Measurements from ENCODE around the gene NUDT3.
"Not testable (repeated sequence)": the region's sequence is repeated elsewhere in the genome, so short reads cannot be mapped to it uniquely, and the experiment has no call there.

Gene NUDT3

DNA sequence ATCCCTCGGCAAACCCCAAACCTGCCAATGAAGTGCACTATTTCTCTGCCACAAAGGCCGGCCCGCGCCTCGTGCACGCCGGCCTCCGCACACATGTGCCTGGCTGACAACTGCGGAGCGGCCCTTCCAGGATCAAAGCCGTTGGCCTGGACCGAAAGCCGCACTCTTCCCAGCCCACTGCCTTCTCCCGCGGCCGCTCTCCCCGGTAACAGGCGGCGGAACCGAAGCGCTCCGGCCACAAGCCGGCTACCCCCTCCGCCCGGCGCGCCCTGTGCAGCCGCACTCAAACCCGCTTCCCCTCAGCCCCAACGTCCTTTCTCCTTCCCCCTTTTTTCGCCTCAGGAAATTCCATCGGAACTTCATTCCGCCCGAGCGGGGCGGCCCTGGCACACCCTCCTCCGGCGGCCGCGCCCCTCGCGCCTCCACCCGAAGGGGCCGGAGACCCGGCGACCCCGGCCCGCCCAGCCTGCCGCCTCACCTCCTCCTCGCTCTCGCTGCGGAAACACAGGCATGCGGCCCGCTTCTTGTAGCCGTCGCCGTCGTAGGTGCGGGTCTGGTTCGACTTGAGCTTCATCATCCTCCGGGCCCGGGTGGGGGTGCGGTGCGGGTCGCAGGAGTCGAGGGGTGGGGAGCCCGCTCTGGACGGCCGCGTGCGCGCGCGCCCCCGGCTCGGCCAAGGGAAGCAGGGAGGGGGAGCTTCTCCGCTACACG, 528 bp downstream of the NUDT3 start:
- peak; percentile 35 for DNase-seq

DNA sequence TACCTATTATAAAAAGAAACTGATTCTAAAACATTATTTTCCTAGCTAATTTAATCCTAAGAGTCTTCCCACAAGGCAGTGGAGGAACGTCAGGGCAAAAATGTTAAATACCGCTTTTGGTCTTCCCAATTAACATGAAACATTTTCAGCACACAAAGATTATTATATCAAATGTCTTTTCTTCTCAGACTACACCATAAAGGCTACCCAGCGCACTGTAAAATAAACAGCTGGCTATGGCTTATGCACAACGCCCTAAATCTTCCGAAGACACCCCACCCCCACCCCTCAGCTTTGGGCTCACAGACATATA, 1.0 kb downstream of the NUDT3 start:
- no peak for DNase-seq

DNA sequence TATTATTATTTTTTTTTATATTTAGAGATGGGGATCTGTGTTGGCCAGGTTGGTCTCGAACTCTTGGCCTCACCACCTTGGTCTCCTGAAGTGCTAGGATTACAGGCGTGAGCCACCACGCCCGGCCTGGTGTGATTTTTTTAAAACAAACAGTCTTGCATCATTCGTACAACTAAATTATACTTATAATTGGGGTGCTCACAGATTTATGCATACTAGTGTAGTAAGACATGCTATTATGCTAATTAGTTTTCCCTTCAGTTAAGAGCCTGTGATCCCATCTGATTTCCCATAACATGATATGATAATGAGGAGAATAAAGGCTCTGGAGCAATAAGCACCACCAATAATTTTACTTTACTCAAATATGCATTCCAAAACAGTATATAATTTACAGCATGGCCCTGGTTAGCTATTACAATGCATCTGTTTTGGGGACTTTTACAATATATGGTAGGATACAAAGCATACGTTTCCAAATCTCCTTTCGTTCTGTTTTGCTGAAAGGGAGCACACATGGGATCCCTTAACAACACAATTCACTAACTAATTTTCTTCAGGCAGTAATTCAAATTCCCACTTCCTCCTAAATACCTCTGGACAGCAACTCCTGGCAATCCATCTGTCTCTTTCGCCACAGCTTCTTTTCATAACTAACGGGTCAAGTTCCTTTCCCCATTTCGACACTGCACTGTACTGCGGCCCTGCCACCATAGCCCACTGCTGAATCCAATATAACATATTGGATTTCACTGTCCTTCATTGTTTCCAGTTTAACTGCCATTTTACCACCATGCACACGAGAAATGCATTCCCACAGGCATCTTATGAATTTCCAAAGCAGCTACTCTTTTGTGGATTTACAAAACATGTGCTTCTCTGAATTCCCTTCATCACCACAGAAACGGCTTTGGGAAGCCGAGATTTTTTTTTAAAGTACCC, 1.7 kb downstream of the NUDT3 start:
- DNase-seq = peak; percentile 45

DNA sequence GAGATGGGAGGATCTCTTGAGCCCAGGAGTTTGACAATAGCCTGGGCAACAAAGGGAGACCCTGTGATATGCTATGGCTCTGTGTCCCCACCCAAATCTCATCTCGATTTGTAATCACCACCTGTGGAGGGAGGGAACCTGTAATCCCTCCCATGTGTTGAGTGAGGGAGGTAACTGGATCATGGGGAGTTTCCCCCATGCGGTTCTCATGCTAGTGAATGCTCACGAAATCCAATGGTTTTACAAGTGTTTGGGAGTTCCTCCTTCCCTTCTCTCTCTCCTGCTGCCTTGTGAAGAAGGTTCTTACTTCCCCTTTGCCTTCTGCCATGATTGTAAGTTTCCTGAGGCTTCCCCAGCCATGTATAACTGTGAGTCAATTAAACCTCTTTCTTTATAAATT, 3.4 kb downstream of the NUDT3 start:
- no peak for DNase-seq

- DNase-seq = no peak
Observed at GRCh38 chr6:34388421-34388820, 4.0 kb downstream of the NUDT3 start.

DNA sequence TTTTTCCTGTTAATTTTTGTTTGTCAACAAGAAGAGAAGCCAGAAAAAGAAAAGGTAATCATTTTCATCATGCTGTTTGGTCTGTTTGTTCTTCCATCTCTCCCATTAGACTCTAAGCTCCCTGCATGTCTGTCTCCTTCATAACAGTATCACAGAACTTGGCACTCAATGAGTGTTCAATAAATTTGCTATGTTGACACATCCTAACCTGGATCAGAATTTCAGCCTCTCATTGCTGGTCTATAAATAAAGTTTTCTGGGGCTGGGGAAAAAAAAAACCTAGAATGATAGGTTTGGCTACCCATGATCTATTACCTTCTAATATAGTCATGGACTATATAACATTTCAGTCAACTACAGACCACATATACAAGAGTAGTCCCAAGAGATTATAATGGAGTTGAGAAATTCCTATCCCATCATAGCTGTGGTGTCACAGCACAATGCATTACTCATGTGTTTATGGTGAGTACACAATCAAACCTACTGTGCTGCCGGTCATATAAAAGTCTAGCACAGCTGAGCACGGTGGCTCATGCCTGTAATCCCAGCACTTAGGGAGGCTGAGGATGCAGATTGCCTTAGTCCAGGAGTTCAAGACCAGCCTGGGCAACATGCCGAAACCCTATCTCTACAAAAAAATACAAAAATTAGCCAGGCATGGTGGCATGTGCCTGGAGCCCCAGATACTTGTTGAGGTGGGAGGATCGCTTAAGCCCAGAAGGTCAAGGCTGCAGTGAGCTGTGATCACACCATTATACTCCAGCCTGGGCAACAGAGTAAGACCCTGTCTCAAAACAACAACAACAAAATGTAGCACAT, 5.9 kb downstream of the NUDT3 start:
- no peak for DNase-seq

DNA sequence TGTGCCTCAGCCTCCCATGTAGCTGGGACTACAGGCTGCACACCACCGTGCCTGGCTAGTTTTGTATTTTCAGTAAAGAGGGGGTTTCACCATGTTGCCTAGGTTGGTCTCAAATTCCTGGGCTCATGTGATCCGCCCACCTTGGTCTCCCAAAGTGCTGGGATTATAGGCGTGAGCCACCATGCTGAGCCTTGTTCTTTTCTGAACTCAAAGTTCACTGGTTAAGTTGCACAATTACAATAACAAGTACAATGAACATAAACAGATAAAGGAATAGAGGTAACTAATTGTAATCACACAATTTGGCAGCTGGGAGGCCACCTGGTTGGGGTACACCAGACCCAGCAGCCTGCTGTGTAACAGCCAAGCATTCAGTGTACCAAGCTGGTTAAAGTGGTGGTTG, 6.7 kb downstream of the NUDT3 start:
- DNase-seq = no peak

- no peak for DNase-seq
Observed at GRCh38 chr6:34384321-34385153, 7.9 kb downstream of the NUDT3 start.

- no peak for DNase-seq
Observed at GRCh38 chr6:34383656-34384320, 8.7 kb downstream of the NUDT3 start.

DNA sequence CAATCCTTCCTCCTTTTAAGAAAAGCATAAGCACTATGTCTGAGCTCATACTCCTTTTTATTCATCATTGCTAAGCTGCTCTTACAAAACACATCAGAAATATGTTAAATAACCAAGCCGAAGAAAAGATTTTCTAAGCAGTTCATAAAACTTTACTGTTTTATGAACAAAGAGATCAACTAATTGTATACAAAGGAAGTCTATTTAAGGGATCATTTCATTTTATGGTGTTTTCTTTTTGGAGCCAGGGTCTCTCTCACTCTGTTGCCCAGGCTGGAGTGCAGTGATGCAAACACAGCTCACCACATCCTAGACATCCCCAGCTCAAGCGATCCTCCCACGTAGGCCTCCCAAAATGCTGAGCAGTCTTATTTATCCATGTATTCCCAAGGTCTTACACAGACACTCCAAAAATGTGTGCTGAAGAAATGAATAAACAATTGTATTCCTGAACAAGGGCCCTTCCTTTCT, 9.3 kb downstream of the NUDT3 start:
- no peak for DNase-seq

- DNase-seq = no peak
Observed at GRCh38 chr6:34381081-34381480, 11.4 kb downstream of the NUDT3 start.

- no peak for DNase-seq
Observed at GRCh38 chr6:34378470-34378869, 14.0 kb downstream of the NUDT3 start.

GRCh38 chr6:34377984-34378383, 14.5 kb downstream of the NUDT3 start:
- DNase-seq = no peak

GRCh38 chr6:34377571-34377970, 14.9 kb downstream of the NUDT3 start:
- not testable (repeated sequence) for DNase-seq

DNA sequence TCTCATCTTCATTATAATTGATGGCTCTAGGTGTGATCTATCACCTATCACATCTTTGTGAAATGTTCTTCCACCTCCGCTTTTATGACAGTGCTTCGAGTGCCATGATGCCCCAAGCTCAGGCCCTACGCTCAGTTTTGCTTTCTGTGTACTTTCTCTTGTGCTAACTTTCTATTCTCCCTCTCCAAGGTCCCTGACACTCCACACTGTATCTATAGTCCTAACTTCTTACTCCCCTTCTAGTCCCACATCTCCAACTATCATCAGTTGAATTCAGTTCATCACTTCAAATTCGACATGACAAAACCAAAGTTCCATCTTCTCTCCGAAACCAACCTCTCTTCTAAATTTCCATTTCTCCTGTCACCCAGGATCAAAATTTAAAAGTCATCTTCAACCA, 16.6 kb downstream of the NUDT3 start:
- DNase-seq = no peak

GRCh38 chr6:34374508-34374907, 18.0 kb downstream of the NUDT3 start:
- no peak for DNase-seq

DNA sequence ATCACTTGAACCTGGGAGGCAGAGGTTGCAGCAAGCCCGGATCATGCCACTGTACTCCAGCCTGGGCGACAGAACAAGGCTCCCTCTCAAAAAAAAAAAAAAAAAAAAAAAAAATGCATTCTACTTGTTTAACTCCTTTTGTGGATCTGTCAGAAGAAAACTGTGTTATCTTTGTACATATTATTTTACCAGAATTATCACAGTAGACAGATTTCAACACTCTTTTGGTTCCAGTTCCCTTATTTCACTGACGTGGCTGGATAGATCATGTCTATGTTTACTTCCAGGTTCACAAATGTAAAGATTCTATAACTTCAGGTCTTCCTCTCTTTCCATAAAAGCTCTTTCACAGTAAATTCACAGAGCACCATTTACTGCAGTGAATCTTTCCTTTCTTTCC, 18.4 kb downstream of the NUDT3 start:
- no peak for DNase-seq

DNA sequence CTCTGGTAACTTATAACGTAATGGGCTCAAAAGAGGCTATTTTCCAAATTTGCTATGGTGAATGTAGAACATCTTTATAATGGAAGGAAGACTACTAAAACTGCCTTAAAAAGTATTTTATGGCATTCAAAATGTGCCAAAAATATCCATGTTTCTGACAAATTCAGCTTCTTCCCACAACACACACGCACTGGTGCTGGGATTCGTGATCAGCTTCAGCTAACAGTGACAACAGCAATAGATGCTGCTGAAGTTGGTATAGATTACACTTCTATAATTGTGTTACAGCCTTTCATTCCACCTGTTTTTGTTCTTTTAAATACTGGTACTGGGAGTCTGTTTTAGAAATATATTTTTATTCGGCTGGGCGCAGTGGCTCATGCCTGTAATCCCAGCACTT, 19.0 kb downstream of the NUDT3 start:
- no peak for DNase-seq

DNA sequence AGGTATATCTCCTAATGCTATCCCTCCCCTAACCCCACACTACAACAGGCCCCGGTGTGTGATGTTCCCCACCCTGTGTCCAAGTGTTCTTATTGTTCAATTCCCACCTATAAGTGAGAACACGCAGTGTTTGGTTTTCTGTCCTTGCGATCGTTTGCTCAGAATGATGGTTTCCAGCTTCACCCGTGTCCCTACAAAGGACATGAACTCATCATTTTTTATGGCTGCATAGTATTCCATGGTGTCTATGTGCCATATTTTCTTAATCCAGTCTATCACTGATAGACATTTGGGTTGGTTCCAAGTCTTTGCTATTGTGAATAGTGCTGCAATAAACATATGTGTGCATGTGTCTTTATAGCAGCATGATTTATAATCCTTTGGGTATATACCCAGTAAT, 20.6 kb downstream of the NUDT3 start:
- DNase-seq = not testable (repeated sequence)

GRCh38 chr6:34370361-34370760, 22.1 kb downstream of the NUDT3 start:
- DNase-seq = no peak

DNA sequence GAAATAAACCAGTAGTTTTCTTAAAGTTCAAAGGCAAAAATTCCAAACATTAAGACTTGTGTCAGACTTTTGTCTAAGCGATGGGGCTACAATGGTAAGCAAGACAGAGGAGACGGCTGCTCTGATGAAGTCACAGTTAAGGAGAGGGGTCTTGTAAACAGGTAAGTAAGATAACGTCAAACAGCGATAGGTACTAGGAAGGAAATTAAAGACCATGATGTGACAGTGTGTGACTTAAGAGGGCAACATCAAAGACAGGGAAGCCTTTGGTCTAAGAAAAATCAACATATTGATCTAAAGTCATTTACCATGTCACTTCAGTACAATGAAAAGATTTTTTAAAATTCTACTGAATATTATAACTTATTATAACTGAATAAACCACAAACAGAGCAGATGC, 23.1 kb downstream of the NUDT3 start:
- no peak for DNase-seq

- DNase-seq = no peak
Observed at GRCh38 chr6:34366639-34366921, 25.9 kb downstream of the NUDT3 start.
